ENCODE measurements around the gene KIAA0319L.
A peak's percentile ranks its signal among the peaks of the same experiment; 100 is the strongest.

The KIAA0319L gene

DNA sequence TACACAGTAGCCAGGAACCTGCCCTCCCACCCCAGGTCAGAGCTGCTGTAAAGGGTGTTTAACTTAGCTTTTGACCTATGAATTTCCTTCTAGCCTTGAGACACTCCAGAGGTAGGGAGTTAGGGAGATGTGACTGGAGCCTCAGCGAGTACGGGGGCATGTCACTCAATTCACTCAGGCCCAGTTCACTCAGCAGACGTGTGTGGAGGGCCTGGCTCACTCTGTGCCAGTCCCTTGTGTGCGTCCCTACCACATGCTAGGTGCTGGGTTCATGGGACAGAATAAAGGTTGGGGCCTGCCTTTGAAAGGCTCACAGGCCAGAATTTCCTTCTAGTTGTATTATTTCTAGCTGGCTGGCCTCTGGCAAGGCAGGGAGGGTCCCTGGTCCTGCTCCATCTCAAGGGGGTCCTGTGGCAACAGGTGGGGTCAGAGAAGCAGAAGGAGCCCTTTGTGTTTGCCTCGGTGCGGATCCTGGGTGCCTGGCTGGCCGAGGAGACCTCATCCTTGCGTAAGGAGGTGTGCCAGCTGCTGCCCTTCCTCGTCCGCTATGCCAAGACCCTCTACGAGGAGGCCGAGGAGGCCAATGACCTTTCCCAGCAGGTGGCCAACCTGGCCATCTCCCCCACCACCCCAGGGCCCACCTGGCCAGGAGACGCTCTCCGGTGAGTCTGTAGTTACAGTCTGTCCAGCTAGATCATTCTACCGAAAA lies 4.9 kb upstream of the KIAA0319L start:
- DNase-seq: no peak

DNA sequence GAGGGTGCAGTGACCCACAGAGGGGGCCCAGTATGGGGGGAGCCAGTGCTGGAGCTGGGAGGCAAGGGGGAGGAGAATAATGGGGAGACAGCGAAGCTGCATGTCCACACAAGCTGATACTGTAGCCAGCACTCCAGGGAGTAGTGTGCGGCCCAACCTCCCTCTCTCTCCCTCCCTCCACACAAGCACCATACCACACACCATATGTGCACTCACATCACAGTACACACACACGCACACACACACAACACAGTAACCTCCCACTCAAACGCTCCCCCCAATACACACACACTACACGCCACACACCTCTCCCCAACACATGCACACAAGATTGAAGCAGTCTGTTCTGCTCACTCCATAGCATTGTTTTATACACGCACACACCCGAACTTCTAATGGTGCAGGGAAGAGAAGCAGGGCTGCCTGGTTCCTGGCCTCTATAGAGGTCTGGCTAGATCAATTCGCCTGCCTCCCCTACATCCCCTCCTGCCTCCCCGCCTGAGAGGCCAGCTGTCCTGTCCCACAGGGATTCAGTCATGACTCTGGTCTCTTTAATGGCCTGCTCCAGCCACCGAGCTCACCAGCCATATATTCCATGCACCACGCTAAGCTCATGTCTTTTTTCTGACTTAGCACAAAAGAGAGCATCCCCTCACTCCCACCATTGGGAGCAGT lies 4.2 kb upstream of the KIAA0319L start:
- DNase-seq: no peak

DNA sequence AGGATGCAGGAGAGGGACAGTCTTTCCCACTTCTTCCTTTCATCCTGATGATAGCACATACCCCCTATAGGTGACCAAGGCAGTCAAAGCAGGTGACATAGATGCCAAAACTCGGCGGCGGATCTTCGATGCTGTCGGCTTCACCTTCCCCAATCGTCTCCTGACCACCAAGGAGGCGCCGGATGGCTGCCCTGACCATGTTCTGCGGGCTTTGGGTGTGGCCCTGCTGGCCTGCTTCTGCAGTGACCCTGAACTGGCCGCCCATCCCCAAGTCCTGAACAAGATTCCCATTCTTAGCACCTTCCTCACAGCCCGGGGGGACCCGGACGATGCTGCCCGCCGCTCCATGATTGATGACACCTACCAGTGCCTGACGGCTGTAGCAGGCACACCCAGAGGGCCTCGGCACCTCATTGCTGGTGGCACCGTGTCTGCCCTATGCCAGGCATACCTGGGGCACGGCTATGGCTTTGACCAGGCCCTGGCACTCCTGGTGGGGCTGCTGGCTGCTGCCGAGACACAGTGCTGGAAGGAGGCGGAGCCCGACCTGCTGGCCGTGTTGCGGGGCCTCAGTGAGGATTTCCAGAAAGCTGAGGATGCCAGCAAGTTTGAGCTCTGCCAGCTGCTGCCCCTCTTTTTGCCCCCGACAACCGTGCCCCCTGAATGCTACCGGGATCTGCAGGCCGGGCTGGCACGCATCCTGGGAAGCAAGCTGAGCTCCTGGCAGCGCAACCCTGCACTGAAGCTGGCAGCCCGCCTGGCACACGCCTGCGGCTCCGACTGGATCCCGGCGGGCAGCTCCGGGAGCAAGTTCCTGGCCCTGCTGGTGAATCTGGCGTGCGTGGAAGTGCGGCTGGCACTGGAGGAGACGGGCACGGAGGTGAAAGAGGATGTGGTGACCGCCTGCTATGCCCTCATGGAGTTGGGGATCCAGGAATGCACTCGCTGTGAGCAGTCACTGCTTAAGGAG lies 3.3 kb upstream of the KIAA0319L start:
- no peak for DNase-seq

DNA sequence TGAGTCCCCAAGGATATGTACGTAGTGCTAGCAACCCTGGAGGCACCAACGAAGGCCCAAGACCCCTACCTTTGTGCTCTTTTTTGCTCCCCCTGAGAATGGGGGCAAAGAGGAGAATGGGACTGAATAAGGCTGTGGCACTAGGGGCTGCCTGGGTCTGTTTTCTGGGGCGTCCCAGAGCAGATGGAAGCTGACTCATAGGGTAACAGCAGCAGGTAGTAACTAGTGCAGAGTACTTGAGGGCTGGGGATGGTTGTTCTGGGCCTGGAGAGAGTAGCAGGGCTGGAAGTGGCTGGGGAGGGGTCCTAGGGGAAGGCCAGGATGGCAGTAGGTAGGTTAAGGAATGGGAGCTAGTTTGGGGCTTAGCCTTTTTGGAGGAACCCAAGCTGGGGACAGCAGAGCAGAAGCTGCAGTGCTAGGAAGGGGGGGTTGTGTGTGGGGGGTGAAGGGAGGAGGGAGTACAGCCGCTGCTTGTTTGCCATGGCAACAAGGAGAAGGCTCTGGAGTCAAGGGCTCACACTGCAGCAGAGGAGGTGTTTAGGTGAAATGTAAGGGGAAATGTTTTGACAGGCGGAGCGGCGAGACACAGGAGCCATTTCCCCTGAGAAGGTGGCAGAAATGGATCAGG lies 2.2 kb upstream of the KIAA0319L start:
- DNase-seq: no peak

DNA sequence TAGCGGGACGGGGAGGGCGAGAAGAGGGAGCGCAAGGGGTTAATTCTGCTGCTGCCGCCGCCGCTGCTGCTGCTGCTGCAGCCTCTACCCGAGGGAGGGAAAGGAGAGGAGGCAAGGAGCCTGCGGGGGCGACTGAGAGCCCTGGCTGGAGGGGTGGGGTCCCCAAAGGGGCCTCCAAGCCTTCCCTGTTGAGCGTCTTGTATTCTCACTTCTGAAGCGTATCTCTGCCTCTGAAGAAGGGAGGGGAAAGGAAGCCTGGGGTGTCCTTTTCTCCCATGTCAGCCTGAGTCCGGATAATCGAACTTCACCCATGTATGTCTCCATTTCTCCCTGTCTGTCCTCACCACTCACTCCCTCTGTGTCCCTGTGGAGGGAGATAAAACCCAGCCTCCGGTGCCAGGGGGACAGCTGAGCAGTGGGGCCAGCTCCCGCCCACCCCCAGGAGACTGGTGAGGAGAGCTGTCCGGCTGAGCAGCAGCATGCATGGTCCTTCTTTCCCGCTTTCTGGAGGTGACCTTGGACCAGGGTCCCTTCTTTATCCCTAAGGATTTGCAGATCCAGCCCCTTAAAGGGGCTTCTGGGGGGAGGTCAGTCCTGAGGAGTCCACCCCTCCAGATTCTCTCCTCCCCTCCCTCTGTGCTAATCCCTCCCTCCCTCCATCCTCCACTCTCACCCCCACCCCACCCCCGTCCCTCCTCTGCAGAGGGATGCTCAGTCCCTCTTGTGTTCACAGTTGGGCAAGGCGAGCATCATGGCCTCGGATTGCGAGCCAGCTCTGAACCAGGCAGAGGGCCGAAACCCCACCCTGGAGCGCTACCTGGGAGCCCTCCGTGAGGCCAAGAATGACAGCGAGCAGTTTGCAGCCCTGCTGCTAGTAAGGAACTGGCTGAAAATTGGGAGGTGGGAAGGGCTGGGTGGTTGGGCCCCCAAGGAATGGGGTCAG lies 1.4 kb upstream of the KIAA0319L start:
- DNase-seq: no peak

DNA sequence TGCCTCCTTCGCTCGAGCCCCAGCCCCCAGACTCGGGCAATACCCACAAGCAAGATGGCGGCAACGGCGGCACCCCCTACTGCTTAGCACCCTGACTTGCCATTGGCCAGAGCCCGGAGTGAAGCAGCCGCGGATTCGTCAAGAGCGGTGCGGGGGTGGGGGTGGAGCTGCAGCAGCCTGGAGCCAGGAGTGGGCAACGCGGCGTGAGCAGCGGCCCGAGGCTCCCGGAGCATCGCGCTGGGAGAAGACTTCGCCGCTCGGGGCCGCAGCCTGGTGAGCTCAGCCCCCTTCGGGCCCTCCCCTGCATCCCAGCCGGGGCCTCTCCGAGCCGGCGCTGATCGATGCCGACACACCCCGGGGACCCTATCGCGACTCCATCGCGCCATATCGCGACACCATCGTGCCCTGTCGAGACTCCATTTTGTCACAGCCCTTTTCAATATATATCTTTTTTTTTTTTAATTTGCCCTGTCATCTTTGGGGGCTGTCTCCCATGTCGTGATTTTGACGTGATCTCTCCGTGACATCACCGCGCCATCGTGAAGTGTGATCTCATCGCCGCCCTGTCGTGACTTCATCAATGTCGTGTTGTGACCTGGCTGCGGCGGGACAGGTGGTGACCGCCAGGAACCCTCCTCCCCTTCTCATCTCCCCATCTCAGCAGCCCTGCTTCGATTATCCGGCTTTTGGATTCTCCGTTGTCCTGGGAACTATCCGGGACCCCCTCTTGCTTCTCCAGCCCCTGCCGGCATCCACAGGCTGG lies 589 bp upstream of the KIAA0319L start, which contains the start of gene NCDN:
Gene NCDN (plus strand): TSS at position 189 of the 763 bp plus-strand sequence. CDS start 392 bp downstream, at position 581.
- DNase-seq: peak; percentile 94

DNA sequence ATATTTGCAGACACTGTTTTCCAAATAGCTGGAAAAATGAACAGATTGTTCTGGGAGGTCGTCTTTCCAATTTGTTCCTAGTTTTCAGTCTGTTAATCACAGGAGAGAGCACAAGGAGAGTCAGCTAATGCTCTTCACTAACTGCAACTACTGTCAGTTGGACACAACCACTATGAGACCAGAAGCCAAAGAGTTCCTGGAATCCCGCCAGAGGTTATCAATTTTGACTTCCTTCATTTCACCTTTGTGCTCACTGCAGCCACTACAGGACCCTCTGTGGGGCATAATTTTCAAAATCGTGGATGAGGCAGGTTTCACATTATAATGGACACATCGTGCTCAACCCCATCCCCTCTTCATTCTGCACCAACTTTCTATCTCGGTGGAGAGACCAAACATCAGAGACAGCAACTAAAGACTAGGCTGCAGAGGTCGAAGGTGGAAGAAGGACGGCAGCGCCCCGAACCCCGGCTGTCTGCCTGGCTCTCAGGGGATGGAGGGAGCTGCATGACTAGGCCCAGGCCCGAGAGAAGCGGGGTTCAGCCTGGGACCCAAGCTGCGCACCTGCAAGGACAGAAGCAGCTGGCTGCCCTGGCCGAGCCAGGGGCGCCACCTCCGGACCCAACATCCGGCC lies 602 bp downstream of the KIAA0319L start:
- no peak for DNase-seq

DNA sequence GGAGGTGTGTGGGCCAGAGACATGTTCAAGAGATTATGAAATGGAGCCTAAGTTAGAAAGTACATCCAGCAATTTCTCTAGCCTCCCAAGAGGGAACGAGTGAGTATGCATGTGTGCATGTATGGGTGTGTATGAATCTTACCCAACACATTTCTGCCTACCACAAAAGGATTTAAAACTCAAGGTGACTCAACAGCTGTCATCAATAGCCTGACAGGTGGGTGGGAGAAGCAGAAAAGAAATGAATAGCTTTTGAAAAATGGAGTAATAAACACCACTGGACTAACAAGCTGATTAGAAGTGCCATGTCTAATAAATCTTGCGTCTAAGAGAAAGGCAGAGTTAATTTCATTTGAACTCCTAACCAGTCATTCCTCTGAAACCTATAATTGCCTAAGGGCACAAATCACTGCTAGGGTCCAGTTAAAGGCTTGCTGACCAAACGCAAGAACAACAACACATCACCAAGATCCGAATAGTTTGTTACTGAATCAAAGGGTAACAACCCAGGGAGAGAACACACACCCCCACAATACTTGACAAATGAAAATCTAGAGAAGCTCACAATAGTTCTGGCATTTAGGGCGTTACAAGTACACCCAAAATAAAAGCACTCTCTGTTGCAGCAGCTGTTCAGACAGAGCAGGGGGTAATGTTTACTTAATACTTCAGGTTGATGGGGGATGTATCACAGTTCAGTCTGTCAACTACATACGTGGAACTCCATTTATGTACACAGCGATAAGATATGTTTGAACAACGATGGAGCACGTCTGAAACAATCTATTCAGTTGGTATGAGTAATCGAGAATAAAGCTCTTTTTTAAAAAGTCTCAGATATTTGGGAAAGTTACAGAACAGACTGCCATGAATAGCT lies 1.4 kb downstream of the KIAA0319L start:
- no peak for DNase-seq

DNA sequence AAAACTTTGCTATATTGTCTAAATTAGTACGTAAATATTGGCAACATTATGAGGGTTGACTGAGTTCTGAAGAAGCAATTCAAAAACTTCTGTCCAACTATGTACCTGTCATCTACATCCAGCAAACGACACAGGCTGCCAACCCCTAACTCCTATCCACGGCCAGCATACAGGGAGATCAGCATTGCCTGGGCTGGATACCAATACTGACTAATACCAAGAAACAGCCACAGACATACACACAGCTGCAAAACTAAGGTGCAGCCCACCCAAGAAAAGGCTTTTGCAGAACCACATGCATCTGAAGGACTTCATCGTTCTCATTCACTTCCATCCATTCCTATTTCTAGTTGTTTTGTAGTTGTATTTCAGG lies 2.0 kb downstream of the KIAA0319L start:
- no peak for DNase-seq

DNA sequence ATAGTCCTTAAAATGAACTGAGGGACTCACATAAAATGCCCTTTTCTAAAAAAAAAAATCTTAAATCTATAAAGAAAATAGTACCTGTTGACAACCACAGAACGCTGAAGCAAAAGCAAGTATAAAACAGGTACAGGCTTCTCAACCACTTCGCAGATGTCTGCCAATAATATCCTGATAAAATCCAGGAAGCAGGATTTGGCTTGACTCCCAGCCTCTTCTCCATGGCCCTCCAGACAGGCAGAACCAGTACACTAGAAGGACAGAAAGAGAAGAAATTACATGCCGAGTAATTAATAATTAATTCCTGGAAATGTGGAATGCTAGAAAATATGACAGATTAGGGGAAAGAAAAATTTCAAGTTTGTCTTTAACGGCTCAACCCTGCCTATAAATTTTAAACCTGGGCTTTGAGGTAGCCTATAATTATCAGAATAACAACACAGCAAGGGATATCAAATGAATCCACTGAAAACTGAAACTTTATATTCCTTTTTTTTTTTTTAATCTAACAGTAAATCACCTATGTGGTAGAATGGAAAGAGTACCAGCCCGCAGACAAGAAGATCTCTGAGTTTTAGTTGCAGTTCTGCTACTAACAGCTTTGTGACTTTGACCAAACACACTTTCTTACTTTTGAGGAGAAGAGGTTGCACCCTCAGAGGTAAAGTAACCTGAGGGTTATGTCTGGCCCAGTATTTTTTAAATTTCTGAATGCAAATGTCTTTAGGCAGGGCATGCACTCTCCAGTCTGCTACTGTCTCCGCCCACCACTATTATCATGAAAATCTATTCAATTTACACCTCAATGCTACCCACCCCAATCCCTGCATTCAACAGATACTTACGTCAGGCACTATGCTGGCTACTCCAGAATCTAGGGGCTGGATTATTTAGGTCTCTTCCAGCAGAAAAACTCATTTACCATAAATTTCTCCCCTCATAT lies 2.7 kb downstream of the KIAA0319L start:
- no peak for DNase-seq

DNA sequence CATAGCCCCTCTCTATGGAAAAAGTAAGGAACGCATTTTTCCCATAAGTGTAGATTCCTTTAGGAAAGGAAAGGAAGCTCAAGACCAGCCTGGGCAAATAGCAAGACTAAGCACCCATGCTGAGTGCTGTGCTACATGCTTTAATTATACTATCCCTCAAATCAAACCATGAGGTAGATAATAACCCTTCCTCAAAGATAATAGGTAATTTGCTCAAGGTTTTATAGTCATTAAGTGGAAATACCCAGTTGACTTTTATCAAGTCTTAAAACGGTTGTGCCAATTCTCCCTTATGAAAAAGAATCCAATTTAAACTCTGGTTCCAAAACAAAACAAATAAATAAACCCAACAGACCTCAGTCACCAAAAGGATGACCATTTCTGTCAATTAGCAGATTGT lies 3.4 kb downstream of the KIAA0319L start:
- no peak for DNase-seq

DNA sequence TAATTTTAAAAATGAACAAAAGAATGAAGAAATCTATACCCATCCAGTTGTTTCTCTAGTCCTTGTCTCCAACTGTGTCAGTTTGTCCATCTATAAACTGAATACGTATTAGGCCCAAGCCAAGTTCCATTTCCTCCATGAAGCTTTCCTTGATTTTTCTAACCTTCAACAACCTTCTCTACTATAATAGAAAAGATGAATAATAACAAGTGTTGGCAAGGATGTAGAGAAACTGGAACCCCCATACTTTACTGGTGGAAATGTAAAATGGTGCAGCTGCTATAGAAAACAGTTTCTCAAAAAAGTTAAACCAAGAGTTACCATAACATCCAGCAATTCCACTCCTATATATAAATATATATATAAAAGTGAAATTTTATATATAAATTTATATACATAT lies 10.6 kb downstream of the KIAA0319L start:
- no peak for DNase-seq

DNA sequence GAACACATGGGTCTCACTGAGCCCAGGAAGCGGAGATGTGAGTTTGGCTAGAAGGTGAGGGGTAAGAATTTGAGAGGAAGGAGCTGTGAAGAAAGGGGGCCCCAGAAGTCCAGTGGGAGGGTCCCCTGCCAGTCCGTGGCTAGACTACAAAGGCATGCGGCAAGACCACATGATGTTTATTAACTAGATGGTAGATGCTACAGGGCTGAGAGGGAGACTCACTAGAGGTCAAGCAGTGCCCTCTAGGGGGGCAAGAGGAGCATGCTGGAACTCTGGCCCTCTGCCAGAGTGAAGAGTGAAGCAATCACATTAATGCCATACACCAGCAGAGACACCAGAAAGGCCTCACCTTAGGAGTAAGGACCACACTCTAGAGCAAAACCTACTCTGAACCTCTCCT lies 12.2 kb downstream of the KIAA0319L start:
- DNase-seq: peak; percentile 49

DNA sequence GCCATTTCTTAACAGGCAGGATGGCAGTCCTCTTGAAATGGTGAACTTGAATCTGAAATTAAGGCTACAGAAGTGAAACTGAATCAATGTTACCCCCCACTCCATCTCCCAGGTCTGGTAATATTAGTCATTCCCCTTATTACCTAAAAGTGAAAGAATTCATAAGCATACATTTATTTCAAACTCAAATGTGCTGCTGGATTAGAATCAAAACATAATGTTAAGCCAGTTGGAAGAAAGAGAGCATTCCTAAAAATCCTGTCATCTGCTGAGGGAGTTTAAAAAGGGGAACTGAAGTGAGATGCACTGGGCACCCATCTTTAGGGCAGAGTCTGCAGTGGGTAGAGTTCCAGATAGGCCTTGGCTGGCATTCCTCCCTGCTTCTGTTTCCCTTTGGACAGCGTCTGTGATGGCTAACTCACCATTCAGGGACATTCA lies 17.4 kb downstream of the KIAA0319L start:
- no peak for DNase-seq

DNA sequence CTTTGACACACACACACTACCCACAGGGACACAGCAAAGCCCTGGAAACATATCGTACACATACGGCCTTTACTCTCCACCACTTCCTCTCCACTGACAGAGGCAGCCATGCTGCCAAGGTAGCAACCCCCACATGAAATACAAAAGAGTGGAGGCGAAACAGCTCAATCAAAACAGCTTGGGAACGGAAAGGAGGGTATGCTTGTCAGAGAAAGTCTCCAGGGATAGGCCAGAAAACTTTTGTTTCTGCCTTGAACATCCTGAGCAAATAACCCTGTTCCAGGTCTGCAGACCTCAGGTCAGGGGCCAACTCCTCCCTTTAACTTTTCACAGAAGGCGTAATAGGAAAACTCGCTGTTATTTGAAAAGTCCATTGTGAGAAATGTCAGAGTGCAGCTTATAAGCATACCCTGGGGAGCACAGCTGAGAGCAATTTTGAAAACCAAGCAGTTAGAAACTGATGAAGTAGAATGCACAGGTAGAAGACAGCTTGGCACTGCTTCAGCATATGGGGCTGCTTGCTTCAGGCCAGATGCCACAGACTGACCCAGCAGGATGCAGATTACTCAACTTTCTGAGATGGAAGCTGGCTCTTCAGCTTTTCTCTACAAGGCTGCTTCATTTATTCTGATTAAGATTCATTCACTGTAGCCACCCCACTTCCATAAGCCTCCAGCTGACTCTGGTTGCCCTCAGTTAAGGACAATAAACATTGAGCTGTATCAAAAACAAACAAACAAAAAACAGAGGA lies 18.0 kb downstream of the KIAA0319L start:
- DNase-seq: peak; percentile 27

DNA sequence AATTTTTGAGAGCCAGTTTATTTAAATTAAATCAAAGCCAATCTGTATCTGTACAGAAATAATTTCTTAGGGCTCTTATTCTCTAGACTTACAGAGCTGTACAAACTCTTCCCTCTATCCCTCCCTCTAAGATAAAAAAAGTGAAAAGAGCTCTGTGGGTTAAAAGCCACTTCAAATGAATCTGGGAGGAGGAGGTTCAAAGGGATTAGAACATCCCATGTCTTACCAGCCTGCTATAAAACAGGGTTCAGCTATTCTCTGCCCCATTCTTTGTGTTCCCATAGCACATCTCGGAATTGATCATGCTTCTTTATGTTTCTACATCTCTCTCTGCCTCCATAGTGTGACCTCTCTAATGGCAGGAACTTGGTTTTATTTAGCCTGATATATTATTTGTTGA lies 19.4 kb downstream of the KIAA0319L start:
- no peak for DNase-seq

DNA sequence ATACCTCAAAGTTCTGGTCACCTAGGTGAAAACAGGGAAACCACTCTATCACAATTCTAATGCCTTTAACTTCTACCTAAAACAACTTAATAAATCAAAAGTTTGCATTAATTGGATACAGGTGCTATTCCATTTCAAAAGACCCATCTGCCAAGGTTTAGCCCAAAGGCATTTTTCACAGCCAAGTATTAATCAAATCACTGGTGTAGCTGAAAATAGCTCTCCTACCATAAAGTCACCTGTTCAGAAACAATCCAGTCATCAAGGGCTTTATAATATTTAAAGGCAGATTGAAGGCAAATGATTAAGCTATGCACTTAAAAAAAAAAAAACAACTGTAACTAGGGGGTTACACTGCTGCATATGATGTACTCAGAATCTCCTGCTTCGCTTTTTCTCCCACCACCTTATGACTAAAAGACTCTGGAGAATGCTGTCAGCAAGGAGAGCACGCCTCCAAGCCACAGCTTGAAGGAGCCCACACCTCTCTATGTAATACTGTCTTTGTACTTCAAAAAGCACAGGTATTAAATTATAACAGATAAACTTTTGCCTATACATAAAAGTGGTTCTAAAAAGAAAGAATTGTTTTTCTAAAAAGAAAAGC lies 20.5 kb downstream of the KIAA0319L start:
- DNase-seq: no peak

Measured in activated effector memory CD4-positive, alpha-beta T cell treated with Interleukin-2 at 50 U/mL for 16 hours (primary cell).